A549 (cell line): Measurements from ENCODE around the gene EXOSC6. TPM values are rescaled to one million over a fixed set of nuclear protein-coding genes. Genes with fewer than 3 reads are reported as not detected.
"Not testable (repeated sequence)": the region's sequence is repeated elsewhere in the genome, so short reads cannot be mapped to it uniquely, and the experiment has no call there.

ENCODE experiments used
- ATAC-seq, 2 experiments: fragments of 200-7000 bp in 1 of 2; fragments of >200 bp in 1 of 2; cut with Nextera tagmentation in 1 of 2; cut with Tn5 transposase in 1 of 2; 3 replicates each; pipeline versions ENCODE4 v1.8.0 to v1.9.1; 2018 to 2020; ENCODE audit warnings: mild to moderate bottlenecking in 1 of 2, moderate library complexity in 1 of 2
- CTCF ChIA-PET: fragments of 300-600 bp; sonication (Branson Sonifier 250); formaldehyde crosslinking; extraction: SDS; loops from one replicate; lab custom pipeline; 2021; ENCODE audit warnings: antibody characterized with exemption, inconsistent platforms; lab: Yijun Ruan, JAX
- POLR2A ChIA-PET: fragments of 350-600 bp; formaldehyde crosslinking; extraction: SDS; loops from one replicate; lab custom pipeline; 2021; ENCODE audit warnings: antibody characterized with exemption, inconsistent platforms; lab: Yijun Ruan, JAX
- DNase-seq, 2 experiments: peaks; one replicate each; pipeline versions ENCODE4 v3.0.0 to v3.0.0-alpha.2; 2011 to 2016; ENCODE audit warnings: low read depth in 1 of 2, low spot score in 1 of 2
- FAIRE-seq: peaks from 2 replicates; lab custom pipeline; 2011; peaks lifted over from hg19 to GRCh38; lab: Jason Lieb, UNC
- H3K27ac ChIP-seq, 2 experiments: fragments of >200 bp; sonication (Bioruptor Twin); formaldehyde crosslinking; 3 replicates each; pipeline ENCODE4 v1.5.1; 2016 to 2017
- H3K4me1 ChIP-seq: fragments of >200 bp; sonication (Bioruptor Twin); formaldehyde crosslinking; 3 replicates; pipeline ENCODE4 v1.6.1; 2016
- H3K4me2 ChIP-seq: fragments of >200 bp; sonication (Bioruptor Twin); formaldehyde crosslinking; 3 replicates; pipeline ENCODE4 v1.6.1; 2016
- H3K4me3 ChIP-seq: fragments of >200 bp; sonication (Bioruptor Twin); formaldehyde crosslinking; 3 replicates; pipeline ENCODE4 v1.5.1; 2016
- H3K9me3 ChIP-seq: fragments of >200 bp; sonication (Bioruptor Twin); formaldehyde crosslinking; 3 replicates; pipeline ENCODE4 v1.6.1; 2016
- BCL3 ChIP-seq: fragments of >200 bp; sonication (Bioruptor Twin); formaldehyde crosslinking; IDR thresholded peaks from 3 replicates; pipeline ENCODE4 v1.6.1; 2016
- E2F6 ChIP-seq: IDR thresholded peaks from 2 replicates; pipeline ENCODE4 v1.6.1; 2012; ENCODE audit warnings: low read depth, borderline replicate concordance
- EHF ChIP-seq: fragments of 250-450 bp; sonication (Bioruptor Pico); IDR thresholded peaks from 2 replicates; pipeline ENCODE4 v1.5.0; 2020; ENCODE audit warnings: mild to moderate bottlenecking
- EP300 ChIP-seq, 2 experiments: fragments of >200 bp; sonication (Bioruptor Twin); formaldehyde crosslinking; IDR thresholded peaks; 2 replicates in 1 of 2; 3 replicates in 1 of 2; pipeline ENCODE4 v1.6.1; 2016 to 2017
- ESRRA ChIP-seq: fragments of 150-350 bp; IDR thresholded peaks from 2 replicates; pipeline ENCODE4 v1.6.1; 2014; ENCODE audit warnings: mild to moderate bottlenecking, low read length, borderline replicate concordance
- FOSB ChIP-seq: fragments of 250-450 bp; sonication (Bioruptor Pico); IDR thresholded peaks from 2 replicates; pipeline ENCODE4 v1.5.0; 2020; ENCODE audit warnings: mild to moderate bottlenecking, moderate library complexity
- FOXS1 ChIP-seq: fragments of 250-450 bp; sonication (Bioruptor Pico); IDR thresholded peaks from 2 replicates; pipeline ENCODE4 v1.5.0; 2020; ENCODE audit warnings: mild to moderate bottlenecking, moderate library complexity
- HES2 ChIP-seq: fragments of >200 bp; sonication (Bioruptor Twin); formaldehyde crosslinking; IDR thresholded peaks from 2 replicates; pipeline ENCODE4 v1.6.1; 2016
- JUN ChIP-seq, 2 experiments: fragments of >200 bp; sonication (Bioruptor Twin); formaldehyde crosslinking; IDR thresholded peaks; 2 replicates in 1 of 2; 3 replicates in 1 of 2; pipeline ENCODE4 v1.6.1; 2016 to 2017
- MAFK ChIP-seq: fragments of 450-650 bp; IDR thresholded peaks from 2 replicates; pipeline ENCODE4 v1.6.1; 2014; ENCODE audit not compliant: partially characterized antibody
- MAZ ChIP-seq: fragments of 150-350 bp; IDR thresholded peaks from 2 replicates; pipeline ENCODE4 v1.6.1; 2014; ENCODE audit warnings: antibody characterized with exemption, low read depth, low read length, borderline replicate concordance
- POLR2AphosphoS2 ChIP-seq: conservative IDR thresholded peaks from 2 replicates; pipeline ENCODE4 v1.6.1; 2012; ENCODE audit warnings: low read length, improper control_type of control experiment, inconsistent platforms
- RCOR1 ChIP-seq: fragments of 150-350 bp; IDR thresholded peaks from 2 replicates; pipeline ENCODE4 v1.6.1; 2014; ENCODE audit warnings: antibody characterized with exemption, low read length, low read depth
- REST ChIP-seq: fragments of 200-600 bp; sonication (generic); IDR thresholded peaks from 2 replicates; pipeline ENCODE4 v1.6.1; 2016; ENCODE audit warnings: antibody characterized with exemption, mild to moderate bottlenecking, moderate library complexity
- RNF2 ChIP-seq: fragments of 200-600 bp; sonication (generic); IDR thresholded peaks from 2 replicates; pipeline ENCODE4 v1.6.1; 2016; ENCODE audit warnings: low read depth, mild to moderate bottlenecking, antibody characterized with exemption, moderate library complexity, borderline replicate concordance
- SMC3 ChIP-seq: fragments of >200 bp; sonication (Bioruptor Twin); formaldehyde crosslinking; IDR thresholded peaks from 3 replicates; pipeline ENCODE4 v1.6.1; 2018; ENCODE audit warnings: inconsistent platforms
- TP53 ChIP-seq: fragments of 250-450 bp; sonication (Bioruptor Pico); IDR thresholded peaks from 2 replicates; pipeline ENCODE4 v1.5.0; 2021; ENCODE audit warnings: mild to moderate bottlenecking, moderate library complexity
- ZSCAN20 ChIP-seq: fragments of 250-450 bp; sonication (Bioruptor Pico); IDR thresholded peaks from 2 replicates; pipeline ENCODE4 v1.8.0; 2022; ENCODE audit warnings: mild to moderate bottlenecking, moderate library complexity
- WGBS: methylation state at CpG from one replicate; pipeline ENCODE4 v1.1.6; 2017; ENCODE audit errors: missing lambda C conversion rate; 5-methylcytosine and 5-hydroxymethylcytosine counted together
- polyA plus RNA-seq, 4 experiments: library from polyadenylated mRNA; depleted of rRNA in 3 of 4; stranded (reverse); fragments of >200 nt; fragmentation: RNase III in 1 of 4; extraction: RNeasy Plus Mini Kit Qiagen cat#74134 plus additional on column Dnase treatment in 1 of 4; gene quantifications; 2 replicates in 3 of 4; 3 replicates in 1 of 4; pipeline ENCODE4 v1.2.3, GENCODE V29; 2011 to 2017

EXOSC6 gene
- polyA plus RNA-seq, 2 of the 4 experiments (the other 2 are of a cell fraction) = 12.2 to 15.0 TPM

GRCh38 chr16:70270176-70270575 lies 18.4 kb upstream of the EXOSC6 start:
- H3K4me2 ChIP-seq = no peak overlapping the region
- no peaks in the 10 kb centered on the region for H3K9me3 ChIP-seq
- FAIRE-seq (no peak), ATAC-seq (no peak), DNase-seq (no peak)
- POLR2A ChIA-PET = interaction anchor here (0.6 kb wide), 1 partner anchor 339 kb away, joined by 3 read pairs; no protein-coding TSS in a partner anchor
- TF ChIP-seq HES2 (no peak), E2F6 (no peak), POLR2AphosphoS2 (no peak), ESRRA (no peak), SMC3 (no peak), TP53 (CRISPR knock-in tag) (no peak), EP300 (IDR thresholded peaks at IDR 0.05) (no peak), ZSCAN20 (CRISPR knock-in tag) (no peak), FOXS1 (CRISPR knock-in tag) (no peak), REST (no peak), RNF2 (no peak), EHF (no peak), BCL3 (no peak), MAFK (no peak), MAZ (no peak), FOSB (CRISPR knock-in tag) (no peak), RCOR1 (no peak)
- H3K27ac ChIP-seq = no peak overlapping the region
- H3K4me1 ChIP-seq = no peaks in the 10 kb centered on the region
- CTCF ChIA-PET = interaction anchor here (0.9 to 1.0 kb wide), 2 partner anchors 16 to 18 kb away, joined by 3 to 4 read pairs; no protein-coding TSS in a partner anchor
- 87% methylated on average over 3 of the region's 3 CpGs for WGBS
- H3K4me3 ChIP-seq = no peak overlapping the region

GRCh38 chr16:70269471-70269870 lies 17.7 kb upstream of the EXOSC6 start:
- Histone ChIP-seq H3K4me2 (no peak overlapping the region), H3K27ac (no peak overlapping the region), H3K4me1 (no peaks in the 10 kb centered on the region), H3K4me3 (no peak overlapping the region), H3K9me3 (no peaks in the 10 kb centered on the region)
- ATAC-seq = no peak
- no peak for FAIRE-seq
- 0 out of 5 replicates have a peak, but pooled peaks of 1 of the 2 experiments have one; percentile 5 for TF ChIP-seq JUN (IDR thresholded peaks at IDR 0.05)
- TF ChIP-seq FOXS1 (CRISPR knock-in tag) = no peak
- POLR2A ChIA-PET = no interaction called here
- CTCF ChIA-PET = interaction anchor here (1.0 kb wide), 1 partner anchor 17 kb away, joined by 4 read pairs; no protein-coding TSS in a partner anchor
- DNase-seq = no peak
- WGBS = 89% methylated on average over 12 of the region's 12 CpGs

- not testable (repeated sequence) for DNase-seq, H3K9me3 ChIP-seq, H3K27ac ChIP-seq, FAIRE-seq, H3K4me3 ChIP-seq, H3K4me1 ChIP-seq, H3K4me2 ChIP-seq
- peak in 1 of 2 experiments; percentile 39; a peak in 3 of 6 replicates for ATAC-seq
- WGBS = 93% methylated on average over 10 of the region's 10 CpGs
- ChIA-PET POLR2A (interaction anchor here (1.0 kb wide), 1 partner anchor 14 kb away, joined by 3 read pairs; no protein-coding TSS in a partner anchor), CTCF (interaction anchor here (0.6 to 3.2 kb wide), 10 partner anchors 9 to 110 kb away, joined by 3 to 45 read pairs (median 4); partner anchors contain the start of gene EXOSC6)
Observed at GRCh38 chr16:70267922-70268321, 16.2 kb upstream of the EXOSC6 start.
